Kidney glomerular epithelial cell (primary cell): Measurements from ENCODE around the gene PRSS33.

ENCODE experiments used
- DNase-seq: peaks from one replicate; lab custom pipeline; 2025; lab: John Stamatoyannopoulos, UW

Gene PRSS33

DNA sequence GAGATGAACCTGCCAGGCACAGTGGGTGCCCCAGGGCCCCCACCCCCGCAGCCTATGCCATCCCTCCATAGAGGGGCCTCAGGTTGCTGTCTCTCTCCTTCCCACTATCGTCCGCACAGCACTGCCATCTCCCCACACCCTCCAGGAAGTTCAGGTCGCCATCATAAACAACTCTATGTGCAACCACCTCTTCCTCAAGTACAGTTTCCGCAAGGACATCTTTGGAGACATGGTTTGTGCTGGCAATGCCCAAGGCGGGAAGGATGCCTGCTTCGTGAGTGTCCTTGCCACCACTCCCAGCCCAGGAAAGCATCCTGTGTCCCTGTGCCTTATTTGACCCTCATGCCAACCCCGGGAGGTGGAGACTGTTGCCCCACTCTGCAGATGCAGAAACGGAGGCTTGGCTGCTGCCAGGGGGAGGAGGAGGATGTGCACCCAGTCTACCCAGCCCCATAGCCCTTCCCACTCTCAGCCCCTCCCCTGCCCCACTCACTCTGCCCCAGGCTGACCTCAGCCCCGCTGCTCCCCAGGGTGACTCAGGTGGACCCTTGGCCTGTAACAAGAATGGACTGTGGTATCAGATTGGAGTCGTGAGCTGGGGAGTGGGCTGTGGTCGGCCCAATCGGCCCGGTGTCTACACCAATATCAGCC, 33.6 kb upstream of the PRSS33 start:
- DNase-seq = no peak

DNA sequence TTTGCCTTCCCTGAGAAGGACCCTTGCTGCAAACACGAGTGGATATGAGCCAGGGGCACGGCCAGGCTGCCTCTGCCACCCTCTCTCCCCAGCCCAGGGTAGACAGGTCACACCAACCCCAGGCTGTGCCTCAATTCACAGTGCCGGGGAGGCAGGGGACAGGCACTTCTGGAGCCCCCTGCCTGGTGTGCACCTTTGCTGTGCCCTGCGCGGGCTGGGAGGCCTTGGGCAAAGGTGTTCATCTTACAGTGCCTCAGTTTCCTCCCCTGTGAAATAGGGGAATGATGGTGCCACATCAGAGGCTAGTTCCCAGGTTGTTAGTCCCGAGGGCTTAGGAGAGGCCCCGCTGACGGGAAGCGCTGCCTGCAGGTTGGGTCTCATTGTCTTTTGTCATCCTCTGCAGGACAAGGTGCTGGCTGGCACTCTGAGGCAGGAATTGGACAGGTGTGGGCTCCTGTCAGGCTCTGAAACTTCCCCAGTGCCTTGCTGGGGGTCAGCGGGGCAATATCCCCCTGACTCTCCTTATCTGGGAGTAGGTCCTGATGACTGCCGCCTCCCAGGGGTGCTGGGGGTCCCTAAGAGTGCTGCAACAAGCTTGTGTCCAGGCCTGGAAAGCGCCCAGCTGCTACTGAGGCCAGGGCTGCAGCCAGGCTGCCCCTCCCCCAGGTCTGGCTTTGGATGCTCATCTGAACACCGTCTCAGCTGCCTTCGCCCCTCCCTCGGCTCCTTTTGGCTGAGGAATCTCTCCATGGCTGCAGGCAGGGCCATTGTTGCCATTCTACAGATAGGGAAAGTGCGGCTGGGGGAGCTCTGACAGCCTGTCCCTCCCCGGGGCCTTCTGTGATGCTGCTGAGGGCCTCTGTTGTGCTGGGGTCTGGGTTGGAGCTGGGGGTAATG, 32.8 kb upstream of the PRSS33 start:
- no peak for DNase-seq

DNA sequence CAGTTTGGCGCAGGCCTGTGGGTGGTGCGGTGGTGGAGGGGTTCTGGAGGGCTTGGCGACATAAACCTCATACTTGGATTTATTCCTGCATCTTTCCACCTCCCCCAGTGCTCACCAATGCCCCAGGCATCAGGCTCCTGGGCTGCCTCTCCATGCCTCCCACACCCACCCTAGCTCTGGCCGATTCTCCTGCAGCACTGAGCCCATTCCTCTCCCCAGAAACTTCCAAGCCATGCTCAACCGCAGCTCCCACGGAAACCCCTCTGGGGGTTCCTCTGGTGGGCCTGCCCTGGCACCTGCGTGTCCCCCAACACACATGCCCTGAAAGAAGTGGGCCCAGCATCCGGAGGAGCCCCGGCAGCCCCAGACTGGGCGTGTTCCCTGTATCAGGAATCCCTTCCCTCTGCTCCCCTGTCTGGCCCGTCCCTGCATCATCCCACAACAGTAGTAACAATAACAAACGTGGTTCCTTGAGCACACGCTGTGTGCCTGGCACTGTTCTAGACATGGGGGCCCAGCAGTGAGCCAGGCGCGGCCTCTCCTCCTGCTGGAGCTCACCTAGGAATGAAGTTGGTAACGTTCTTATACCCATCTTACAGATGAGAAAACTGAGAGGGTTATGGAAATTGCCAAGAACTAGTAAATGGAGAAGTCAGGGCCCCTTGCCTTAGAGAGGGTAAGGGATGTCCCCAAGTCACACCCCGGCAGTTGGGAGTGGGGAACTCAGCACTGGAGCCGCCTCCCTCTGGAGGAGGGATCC, 32.0 kb upstream of the PRSS33 start:
- no peak for DNase-seq

DNA sequence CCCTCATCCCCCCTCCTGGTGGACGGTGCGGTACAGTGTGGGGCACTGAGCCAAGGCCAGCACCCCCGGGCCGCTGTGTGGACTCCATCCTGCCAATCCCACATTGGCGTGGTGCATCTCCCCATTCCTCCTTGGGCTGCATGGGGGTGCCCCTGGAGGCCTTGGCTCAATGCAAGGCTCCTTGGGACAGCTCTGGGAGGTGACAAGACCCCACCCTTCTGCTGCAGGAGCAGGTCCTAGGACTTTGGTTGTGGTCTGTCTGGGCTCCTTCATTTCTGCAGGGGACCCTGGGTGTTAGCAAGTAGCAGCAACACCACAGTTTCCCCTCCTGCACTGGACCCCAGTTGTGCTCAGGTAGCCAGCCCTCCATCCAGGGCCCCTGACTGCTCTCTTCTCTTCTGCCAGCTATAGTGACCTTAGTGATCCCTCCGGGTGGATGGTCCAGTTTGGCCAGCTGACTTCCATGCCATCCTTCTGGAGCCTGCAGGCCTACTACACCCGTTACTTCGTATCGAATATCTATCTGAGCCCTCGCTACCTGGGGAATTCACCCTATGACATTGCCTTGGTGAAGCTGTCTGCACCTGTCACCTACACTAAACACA, 31.0 kb upstream of the PRSS33 start:
- DNase-seq = no peak

DNA sequence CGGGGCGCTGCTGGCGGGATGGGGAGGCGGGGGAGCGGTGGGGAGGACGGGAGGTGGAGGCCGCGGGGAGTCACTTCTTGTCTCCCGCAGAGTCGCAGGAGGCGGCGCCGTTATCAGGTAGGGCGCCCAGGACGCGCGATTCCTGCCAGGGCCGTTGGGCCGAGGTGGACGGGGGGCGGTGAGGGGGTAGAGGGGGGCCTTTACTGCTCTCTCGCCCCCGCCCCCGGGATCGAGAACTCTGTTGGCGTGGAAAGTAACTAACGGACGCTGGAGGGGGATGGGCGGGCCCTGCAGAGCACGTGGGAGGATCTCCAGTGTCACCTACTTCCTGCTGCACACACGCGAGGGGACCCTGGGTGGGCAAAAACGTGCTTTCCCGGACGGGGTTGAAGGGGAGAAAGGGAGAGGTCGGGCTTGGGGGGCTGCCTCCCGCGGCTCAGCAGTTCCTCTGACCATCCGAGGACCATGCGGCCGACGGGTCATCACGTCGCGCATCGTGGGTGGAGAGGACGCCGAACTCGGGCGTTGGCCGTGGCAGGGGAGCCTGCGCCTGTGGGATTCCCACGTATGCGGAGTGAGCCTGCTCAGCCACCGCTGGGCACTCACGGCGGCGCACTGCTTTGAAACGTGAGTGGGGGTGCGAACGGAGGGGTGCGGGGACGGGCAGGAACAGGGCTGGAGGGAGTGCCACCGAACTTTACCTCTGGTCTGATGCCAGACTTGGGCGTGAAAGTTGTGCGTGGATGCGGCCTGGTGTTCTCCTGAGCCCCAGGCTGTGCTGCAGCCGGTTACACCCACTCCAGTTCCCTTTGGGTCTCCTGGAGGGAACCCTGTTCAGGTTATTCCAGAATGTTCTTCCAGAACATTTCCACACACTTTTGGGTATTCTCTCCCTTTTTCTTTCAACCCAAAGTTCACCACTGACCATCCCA, 30.2 kb upstream of the PRSS33 start:
- DNase-seq = no peak

DNA sequence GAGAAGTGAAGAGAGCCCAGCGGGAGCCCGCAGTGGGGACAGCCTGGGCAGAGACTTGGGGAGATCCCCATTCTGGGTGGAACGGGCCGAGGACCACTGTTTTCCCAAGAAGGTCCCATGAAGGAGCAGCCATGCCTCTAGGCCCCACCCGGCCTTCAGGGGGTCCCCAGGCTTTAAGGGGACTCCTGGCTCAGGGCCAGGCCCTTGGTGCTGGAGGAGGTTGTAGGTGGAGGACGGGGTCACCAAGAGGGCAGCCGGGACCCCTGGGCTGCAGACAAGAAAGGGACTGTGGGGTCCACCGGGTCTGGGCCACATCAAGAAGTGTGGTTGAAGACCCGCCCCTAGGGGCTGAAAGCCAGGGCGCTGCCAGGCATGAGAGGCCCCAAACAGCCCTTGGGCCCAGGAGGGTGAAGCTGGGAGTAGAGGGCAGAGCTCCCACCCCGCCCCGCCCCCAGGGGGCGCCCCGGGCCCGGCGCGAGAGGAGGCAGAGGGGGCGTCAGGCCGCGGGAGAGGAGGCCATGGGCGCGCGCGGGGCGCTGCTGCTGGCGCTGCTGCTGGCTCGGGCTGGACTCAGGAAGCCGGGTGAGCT, 29.5 kb upstream of the PRSS33 start, which contains the start of gene PRSS21:
TSS of gene PRSS21 (plus strand) at position 487 of the 589 bp plus-strand sequence. CDS start at position 519, 32 bp downstream.
- DNase-seq = no peak

DNA sequence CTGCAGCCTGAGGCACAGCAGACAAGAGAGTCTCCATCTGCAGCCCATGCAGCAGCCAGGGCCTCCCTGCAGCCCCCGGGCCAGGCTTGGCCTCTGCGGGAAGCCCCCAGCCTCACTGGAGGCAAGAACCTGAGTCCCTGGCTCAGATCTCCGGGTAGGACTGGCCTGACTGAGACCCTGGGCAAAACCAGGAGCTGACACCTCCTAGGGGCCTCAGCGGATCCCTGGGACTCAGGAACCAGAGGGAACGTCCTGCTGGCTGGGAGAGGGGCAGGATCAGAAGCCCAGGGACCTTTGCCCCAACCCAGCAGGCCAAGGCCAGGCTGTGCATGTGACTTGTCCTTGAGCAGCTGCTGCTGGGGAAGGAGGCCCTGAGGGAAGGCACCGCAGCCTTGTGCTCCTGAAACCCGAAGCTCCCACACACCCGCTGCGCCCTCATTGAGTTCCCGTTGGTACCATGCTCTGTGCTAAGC, 28.0 kb upstream of the PRSS33 start:
- no peak for DNase-seq

DNA sequence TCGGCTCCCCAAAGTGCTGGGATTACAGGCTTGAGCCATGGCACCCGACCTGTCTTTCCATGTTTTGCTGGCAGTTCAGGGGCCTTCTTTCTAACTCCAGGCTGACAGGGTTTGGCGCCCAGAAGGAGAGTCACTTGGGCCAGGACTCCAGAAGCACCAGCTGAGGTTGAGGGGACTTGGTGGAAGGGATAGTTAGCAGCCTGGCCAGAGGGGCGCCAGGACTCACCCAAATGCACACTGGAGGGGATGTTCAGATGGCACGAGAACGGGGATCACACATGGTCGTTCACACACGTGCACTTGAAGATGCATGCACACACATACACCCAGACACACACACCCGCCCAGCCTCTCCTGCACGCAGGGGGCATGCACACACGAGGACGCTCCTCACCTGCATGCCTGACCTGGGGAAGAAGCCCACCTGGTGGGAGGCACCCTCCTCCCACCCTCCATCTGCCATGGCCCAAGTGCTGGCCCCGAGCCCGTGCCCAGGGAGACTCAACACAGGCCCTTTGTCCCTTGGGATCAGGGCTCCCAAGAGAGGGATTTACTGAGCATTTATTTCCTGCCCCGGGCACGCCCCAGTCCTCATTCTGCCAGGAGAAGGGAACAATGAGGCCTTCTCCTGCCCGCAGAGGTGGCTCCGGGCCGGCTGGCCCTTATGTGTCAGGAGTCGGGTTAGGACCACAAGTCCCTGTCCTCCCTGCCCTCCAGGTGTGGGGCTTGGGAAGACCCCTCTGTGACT, 27.4 kb upstream of the PRSS33 start:
- no peak for DNase-seq

DNA sequence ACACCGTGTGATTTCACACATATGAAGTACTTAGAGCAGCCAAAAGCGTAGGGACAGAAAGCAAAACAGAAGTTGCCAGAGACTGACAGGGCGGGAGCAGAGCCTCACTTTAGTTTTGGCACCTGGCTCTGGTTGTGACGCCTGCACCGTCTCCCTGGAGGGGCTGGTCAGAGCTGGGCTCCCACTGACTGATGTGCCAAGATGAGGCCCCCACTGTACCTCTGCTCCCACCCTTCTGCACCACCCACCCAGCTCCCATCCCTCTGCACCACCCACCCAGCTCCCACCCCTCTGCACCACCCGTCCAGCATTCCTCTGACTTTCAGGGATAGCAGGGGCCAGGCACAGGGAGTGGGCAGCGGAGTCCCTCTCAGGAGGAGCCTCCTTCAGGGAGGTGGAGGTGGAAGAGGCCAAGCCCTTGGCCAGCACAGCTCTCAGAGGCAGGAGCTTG, 26.4 kb upstream of the PRSS33 start:
- no peak for DNase-seq

DNA sequence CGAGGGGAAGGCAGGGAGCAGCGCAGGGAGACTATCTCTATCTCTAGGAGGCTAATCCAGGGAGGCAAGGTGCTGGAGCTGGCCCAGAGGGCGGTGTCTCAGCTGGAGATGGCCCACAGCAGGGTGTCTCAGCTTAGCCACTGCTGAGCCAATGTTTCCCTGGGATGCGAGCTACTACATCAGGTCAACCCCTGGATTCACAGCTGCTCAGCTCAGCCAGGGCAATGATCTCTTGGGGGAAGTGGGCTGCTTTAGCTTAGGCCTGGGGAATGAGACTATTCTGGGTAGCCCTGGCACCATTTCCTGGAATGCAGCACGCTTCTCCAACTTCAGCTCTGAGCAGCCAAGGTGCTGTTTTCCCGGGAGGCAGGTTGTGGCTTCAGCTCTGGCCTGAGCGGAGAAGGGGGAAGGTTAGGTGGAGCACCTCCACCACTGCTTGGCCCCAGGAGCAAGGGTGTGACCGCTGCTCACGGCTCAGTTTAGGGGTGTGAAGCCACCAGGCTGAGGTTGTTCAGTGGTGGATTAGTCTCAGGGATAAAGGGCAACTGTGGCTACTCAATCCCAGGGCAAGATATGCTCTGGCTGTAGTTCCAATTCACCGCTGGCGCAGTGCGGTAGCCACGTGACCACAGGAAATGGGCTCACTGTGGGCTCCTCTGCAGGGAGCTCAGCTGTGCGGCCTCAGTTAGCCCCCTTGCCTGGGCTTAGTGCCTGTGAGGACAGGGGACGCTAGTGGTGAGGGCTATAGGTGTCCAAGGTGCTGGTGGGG, 24.5 kb upstream of the PRSS33 start:
- no peak for DNase-seq

DNA sequence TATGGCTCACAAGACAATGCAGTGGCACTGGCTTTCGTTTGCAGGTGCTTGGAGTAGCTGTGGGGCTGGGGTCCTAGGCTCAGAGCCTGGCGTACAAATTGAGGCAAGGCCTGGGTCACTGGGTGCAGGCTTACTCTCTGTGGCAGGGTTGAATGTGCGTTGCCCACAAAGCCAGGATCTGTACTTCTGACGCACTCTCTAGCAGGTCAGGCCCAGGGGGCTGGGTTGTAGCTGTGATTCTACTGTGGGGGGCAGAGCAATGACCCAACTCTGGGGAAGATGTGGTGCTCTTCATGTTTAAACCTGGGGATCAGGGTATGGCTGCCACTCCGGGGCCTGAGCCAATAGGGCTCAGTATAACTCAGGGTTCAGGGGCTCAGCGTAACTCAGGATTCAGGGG, 23.3 kb upstream of the PRSS33 start:
- DNase-seq = no peak

DNA sequence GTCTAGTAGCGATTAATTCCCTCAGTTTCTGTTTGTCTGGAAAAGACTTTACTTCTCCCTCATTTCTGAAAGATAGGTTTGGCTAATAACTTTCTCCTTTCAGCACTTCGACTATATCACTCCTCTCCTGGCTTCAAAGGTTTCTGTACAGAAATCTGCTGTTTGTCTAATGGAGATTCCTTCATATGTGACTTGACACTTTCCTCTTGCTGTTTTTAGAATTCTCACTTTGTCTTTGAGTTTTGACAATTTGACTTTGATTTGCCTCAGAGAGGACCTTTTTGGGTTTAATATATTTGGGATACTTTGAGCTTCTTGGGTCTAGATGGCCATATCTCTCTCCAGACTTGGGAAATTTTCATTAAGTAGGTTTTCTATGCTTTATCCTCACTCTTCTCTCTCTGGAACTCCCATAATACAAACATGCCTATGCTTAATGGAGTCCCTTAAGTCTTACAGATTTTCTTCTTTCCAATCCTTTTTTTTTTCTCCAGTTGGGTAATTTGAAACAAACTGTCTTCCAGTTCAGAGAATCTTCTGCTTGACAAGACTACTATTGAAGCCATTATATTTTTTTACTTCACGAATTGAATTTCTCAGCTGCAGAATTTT, 21.9 kb upstream of the PRSS33 start:
- DNase-seq = no peak

DNA sequence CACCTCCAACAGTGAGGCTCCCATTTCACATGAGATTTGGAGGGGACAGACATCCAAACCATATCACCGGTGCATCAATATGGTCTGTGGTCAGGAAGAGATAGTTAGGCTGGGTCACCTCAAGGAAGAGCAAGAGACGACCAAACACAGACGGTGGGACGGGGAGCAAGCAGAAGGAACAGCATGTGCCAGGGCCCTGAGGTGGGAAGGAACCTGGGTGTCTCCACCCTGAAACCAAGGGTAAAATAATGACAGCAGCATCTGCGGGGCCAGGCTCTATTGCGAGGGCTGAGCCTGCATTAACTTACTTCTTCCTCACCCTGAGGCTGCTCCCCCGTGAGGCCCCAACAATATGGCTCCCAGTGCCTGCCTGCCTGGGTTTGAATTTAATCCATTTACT, 20.8 kb upstream of the PRSS33 start:
- no peak for DNase-seq

DNA sequence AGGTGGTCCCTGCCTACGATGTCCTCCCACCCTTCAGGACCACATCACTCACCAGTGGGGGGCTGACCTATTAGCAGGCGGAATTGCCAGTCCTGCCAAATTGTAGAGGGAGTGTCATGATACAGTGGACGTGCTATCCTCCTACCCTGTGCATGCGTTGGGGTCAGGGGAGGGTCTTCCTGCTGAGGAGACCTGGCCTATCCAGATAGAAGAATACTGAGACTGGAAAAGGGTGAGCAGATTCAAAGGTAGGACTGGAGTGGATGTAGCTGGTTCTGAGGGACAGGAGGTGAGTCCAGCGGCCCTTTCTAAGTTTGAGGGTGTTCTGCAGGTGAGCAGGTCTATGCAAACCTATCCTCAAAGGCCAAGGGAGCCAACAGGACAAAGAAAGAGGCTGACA, 18.9 kb upstream of the PRSS33 start:
- DNase-seq = no peak

DNA sequence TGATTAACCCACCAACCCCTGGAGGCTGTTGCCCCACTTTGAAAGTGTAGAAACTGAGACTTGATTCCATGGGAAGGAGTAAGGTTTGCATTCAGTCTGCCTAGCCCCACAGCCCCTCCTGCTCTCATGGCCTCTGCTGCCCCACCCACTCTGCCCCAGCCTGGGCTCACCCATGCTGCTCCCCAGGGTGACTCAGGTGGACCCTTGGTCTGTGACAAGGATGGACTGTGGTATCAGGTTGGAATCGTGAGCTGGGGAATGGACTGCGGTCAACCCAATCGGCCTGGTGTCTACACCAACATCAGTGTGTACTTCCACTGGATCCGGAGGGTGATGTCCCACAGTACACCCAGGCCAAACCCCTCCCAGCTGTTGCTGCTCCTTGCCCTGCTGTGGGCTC, 17.4 kb upstream of the PRSS33 start:
- no peak for DNase-seq

DNA sequence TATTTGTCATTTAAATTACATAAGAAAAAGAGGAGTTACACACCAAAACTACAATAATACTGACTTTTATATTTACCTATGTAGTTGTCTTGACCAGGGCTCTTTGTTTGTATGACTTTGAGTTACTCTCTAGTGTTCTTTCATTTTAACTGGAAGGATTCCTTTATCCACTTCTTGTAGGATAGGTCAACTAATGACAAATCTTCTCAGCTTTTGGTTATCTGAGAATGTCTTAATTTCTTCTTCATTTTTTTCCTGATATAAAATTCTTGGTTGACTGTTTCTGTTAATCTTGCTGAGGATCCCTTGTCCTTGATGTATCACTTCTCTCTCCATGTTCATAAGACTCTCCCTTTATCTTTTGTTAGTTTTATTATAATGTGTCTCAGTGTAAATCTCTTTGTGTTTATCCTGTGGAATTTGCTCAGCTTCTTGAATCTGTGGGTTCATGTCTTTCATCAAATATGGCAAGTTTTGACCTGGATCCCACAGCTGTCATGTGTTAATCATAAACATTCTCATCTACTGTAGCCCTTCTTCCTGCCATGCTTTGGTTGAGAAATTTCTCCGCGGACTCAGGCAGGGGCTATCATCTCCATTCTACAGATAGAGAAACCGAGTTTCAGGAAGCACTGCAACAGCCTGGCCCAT, 16.3 kb upstream of the PRSS33 start:
- DNase-seq = no peak

DNA sequence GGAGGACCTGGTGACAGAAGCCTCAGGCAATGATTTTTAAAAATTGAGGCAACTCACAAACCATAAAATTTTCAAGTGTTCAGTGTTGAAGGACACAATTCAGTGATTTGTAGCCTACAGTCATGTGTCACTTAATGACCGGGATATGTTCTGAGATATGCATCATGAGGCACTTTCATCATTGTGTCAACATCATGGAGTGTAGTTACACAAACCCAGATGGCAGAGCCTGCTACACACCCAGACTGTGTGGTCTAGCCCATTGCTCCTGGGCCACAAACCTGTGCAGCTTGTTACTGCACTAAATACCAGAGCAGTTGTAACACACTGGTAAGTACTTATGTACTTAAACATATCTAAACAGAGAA, 12.5 kb upstream of the PRSS33 start:
- no peak for DNase-seq

DNA sequence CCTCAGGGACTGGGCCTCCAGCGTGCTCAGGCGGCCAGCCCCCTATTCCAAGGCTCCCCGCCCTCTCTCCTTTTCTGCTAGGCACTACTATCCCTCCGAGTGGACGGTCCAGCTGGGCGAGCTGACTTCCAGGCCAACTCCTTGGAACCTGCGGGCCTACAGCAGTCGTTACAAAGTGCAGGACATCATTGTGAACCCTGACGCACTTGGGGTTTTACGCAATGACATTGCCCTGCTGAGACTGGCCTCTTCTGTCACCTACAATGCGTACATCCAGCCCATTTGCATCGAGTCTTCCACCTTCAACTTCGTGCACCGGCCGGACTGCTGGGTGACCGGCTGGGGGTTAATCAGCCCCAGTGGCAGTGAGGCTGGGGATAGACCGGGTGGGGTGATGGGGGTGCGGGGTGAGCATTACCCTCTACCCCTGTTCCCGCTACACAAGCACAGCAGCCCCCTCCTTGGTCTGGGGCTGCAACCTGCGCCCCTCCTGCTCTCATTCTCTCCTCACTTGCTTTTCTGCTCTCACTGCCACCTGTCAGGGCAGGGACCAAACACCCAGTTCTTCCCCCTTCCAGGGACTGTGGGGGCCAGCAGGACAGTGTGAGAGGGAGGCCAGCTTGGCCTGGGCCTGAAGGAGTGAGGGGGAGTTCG, 12.0 kb upstream of the PRSS33 start:
- DNase-seq = no peak
